ENCODE measurements around the gene CTNND2.

DNA sequence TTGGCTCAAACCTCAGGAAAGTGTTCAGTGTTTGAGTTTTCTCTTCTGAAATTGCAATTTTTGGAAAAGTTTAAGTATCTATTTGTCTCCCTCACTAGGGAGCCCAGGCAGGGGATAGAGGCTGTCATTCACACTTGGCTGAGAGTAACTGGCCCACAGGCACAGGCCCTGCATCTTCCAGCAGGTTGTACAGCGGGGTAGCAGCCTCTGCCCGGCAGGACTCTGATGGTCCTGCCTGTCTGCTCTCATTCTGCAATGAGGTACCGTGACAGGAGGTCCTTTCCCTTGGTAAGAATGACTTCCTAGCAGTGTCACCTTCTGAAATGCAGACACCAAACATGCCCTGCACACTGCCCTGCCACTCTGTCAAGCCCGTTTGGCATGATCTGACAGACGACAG lies 860.4 kb downstream of the CTNND2 start:
- TF ChIP-seq POLR2A (IDR thresholded peaks at IDR 0.05) = no peak
- TF ChIP-seq, protein P1, sequence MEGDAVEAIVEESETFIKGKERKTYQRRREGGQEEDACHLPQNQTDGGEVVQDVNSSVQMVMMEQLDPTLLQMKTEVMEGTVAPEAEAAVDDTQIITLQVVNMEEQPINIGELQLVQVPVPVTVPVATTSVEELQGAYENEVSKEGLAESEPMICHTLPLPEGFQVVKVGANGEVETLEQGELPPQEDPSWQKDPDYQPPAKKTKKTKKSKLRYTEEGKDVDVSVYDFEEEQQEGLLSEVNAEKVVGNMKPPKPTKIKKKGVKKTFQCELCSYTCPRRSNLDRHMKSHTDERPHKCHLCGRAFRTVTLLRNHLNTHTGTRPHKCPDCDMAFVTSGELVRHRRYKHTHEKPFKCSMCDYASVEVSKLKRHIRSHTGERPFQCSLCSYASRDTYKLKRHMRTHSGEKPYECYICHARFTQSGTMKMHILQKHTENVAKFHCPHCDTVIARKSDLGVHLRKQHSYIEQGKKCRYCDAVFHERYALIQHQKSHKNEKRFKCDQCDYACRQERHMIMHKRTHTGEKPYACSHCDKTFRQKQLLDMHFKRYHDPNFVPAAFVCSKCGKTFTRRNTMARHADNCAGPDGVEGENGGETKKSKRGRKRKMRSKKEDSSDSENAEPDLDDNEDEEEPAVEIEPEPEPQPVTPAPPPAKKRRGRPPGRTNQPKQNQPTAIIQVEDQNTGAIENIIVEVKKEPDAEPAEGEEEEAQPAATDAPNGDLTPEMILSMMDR (IDR thresholded peaks at IDR 0.05) = no peak
